GM18507 (cell line): ENCODE data around the gene RENBP.
"Not testable (repeated sequence)": the region's sequence is repeated elsewhere in the genome, so short reads cannot be mapped to it uniquely, and the experiment has no call there.

Experiments
- DNase-seq: peaks from one replicate; pipeline ENCODE4 v3.0.0; 2011; ENCODE audit warnings: low read depth; ENCODE audit not compliant: insufficient read length; ENCODE audit errors: extremely low spot score
- FAIRE-seq: peaks from 2 replicates; lab custom pipeline; 2011; peaks lifted over from hg19 to GRCh38; lab: Jason Lieb, UNC

RENBP gene

DNA sequence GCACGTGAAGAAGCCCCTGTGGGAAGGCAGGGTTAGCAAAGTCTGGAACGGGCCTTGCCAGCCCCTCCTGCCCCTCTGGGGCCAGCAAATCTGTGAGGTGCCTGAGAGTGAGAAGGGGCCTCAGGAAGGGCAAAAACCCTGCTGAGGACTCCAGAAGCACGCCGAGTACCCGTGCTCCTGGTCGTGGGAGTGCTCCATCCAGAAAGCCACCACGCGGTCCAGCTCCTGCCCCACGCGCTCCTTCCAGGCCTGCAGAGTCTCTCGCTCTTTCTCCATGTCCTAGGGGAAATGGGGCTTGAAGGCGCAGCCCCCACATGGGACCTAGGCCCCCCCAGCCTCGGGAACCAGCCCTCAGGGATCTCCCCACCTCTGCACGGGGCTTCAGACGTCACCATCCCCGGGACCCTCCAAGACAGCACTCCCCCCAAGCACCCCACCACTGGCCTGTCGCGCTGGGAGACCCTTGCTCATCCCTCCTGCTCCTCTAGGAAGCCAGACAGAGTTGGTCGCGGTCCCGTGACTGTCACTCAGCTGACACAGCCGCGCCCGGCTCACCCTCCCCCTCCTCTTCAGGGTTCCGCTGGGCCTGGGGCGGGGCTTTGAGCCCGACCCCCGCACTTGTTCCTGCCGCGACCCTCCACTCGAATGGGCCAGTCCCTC lies at the start of gene RENBP:
Gene RENBP, minus strand, starts transcription at position 504 of the 660 bp plus-strand sequence. Its CDS starts 33 bp downstream, at position 471.
- peak; percentile 66 for FAIRE-seq

GRCh38 chrX:153993978-153994377 lies 49.5 kb upstream of the RENBP start:
- DNase-seq (no peak), FAIRE-seq (no peak)

More for the DNA sequence above, at the start of gene RENBP:
- DNase-seq: no peak

DNA sequence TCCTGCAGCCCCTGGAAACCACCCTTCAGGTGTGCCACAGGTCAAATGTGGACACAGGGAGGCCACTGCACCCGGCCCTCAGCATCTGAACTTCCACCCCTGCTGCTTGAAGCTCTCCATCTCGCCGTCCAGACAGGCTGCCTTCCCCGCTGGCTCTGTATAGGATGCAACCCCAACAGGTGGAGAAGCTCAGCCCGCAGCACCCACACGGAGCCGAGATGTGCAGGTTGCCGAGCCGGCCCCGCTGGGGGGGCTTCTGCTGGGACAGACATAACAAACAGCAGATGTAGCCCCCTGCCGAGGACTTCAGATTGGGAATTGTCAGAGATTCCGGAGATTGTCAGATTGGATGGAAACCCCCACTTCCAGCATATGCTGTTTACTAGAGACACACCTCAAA lies 48.6 kb upstream of the RENBP start:
- no peak for FAIRE-seq

GRCh38 chrX:153992180-153992579 lies 47.7 kb upstream of the RENBP start:
- DNase-seq (no peak), FAIRE-seq (no peak)

More for the DNA sequence above, 48.6 kb upstream of the RENBP start:
- no peak for DNase-seq

DNA sequence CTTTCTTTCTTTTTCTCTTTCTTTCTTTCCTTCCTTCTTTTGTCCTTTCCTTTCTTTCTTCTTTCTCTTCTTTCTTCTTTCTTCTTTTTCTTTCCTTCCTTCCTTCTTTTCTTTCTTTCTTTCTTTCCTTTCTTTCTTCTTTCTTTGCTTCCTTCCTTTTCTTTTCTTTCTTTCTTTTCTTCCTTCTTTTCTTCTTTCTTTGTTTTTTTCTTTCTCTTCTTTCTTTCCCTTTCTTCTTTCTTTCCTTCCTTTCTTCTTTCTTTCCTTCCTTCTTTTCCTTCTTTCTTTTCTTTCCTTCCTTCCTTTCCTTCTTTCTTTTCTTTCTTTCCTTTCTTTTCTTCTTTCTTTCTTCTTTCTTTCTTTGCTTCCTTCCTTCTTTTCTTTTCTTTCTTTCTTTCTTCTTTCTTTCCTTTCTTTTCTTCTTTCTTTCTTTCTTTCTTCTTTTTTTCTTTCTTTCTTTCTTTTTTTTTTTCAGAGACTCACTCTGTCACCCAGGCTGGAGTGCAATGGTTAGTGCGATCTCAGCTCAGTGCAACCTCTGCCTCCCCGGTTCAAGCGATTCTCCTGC lies 46.7 kb upstream of the RENBP start:
- no peak for FAIRE-seq
- DNase-seq: no peak

- no peak for DNase-seq
- FAIRE-seq: no peak
Measured at GRCh38 chrX:153989973-153990655, 45.7 kb upstream of the RENBP start.

GRCh38 chrX:153988493-153988892 lies 44.0 kb upstream of the RENBP start:
- DNase-seq (no peak), FAIRE-seq (no peak)

- FAIRE-seq: no peak
Measured at GRCh38 chrX:153984351-153985178, 40.1 kb upstream of the RENBP start.

DNA sequence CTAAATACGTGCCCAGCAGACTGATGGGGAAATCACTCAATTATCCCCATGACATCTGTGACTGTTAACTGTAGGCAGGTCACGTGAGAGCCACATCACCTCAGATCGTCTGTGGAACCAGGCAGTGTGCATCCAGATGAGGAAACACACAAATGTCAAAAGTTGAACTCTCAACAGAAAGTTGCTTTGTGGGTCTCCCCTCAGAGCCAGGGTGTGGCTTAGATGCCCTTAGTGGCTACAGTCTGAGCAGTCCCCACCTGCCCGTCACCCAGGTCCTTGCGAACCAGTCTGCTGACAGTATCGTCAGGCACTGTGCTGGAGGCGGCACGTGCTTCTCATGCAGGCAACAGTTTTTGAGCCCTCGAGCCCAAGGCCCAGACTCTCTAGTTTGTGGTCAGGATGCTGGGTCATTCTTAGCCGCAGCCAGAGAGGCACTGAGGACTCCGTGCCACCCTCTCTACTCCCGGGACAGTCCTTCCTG lies 38.9 kb upstream of the RENBP start:
- no peak for DNase-seq
- peak; percentile 76 for FAIRE-seq

More at GRCh38 chrX:153984351-153985178, 40.1 kb upstream of the RENBP start:
- no peak for DNase-seq

GRCh38 chrX:153981771-153982533 lies 37.5 kb upstream of the RENBP start:
- FAIRE-seq: no peak
- DNase-seq: no peak

GRCh38 chrX:153981231-153981630 lies 36.8 kb upstream of the RENBP start:
- FAIRE-seq (peak; percentile 68), DNase-seq (no peak)

GRCh38 chrX:153980394-153980793 lies 36.0 kb upstream of the RENBP start:
- not testable (repeated sequence) for DNase-seq
- peak; percentile 97 for FAIRE-seq

DNA sequence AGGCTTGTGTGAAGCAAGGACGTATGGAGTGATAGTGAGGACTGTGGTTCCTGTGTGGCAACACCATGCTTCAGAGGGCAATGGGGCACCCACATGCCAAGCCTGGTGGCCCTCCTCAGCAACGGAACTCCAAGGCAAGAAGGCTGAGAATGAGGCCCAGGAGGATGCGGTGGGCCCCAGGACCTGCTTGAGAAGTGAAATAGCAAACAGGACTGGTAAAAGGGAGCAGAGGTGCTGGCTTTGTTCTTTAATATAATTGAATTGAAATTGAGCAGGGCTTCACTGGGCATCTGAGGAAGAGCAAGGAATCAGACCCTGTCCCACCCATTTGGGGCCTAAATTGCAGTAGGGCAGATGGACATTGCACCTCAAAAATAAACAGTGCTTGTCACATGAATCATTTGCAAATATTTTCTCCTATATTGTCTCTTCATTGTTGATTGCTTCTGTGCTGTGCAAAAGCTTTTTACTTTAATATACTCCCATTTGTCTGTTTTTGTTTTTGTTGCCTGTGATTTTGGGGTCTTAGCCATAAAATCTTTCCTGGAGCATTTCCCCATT lies 30.4 kb upstream of the RENBP start:
- FAIRE-seq (peak; percentile 59), DNase-seq (no peak)

DNA sequence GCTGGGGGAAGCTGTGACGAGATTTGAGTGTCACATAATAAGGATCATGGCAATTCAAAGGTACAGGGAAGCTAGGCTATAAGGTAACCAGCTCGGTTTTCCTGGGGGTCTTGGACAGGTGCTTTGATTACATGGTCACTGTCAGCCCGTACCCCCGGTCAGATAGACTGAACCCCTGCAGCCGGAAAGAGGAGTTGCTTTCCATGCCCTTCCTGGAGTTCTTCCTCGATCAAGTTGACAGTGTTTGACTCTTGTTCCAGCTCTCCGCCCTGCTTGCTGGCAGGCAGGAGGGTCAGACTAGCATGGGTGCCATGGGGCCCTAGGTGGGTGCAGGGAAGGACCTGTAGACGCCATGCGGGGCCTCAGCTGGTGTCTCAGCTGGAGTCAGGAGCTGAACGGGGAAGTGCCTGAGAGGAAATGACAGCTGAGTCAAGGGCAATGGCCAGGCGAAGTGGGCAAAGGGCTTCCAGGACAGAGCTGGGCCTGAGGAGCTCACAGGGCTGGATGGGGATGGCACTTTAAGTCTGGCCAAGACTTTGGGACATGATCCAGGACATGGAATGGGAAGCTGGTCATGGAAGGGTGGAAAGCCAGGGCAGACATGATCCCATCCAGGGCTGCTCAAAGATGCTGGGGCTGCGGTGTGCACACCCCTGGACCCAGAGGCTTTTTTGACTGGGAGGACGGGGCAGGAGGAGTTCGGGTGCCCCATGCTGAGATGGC lies 29.7 kb upstream of the RENBP start:
- DNase-seq: no peak
- peak; percentile 48 for FAIRE-seq

DNA sequence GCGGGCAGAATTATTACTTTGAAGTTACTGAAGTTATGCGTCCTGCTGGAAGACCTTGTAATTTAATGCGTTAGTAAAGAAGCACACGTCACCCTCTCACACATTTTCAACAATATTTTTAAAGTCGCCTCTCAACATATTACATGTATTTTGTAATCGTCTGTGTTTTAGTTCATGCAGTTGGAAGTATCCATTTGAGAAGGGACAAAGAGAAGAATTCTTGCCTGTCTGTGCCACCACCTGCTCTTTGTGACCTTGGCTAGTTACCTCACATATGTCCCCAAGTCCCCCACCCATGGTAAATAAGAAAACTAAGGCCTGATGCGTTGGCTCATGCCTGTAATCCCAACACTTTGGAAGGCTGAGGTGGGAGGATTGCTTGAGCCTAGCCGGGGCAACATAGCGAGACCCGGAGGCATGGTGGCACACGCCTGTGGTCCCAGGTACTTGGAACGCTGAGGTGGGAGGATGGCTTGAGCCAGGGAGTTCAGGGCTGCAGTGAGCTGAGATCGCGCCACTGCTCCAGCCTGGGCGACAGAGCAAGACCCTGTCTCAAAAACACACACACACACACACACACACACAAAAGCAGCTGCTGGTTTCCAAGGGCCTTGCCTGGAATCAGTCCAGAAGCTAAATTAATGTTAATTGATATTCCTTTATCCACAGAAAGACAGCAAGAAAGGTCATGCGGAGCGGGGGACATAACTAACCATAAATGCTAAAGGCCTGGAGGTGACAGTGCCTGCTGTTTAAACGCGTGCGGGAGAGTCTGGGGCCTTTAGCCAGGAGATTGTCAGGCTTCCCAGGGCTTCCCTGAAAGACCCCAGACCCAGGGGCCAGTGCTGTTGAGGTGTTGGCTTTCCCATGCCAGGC lies 28.9 kb upstream of the RENBP start:
- DNase-seq (no peak), FAIRE-seq (no peak)

DNA sequence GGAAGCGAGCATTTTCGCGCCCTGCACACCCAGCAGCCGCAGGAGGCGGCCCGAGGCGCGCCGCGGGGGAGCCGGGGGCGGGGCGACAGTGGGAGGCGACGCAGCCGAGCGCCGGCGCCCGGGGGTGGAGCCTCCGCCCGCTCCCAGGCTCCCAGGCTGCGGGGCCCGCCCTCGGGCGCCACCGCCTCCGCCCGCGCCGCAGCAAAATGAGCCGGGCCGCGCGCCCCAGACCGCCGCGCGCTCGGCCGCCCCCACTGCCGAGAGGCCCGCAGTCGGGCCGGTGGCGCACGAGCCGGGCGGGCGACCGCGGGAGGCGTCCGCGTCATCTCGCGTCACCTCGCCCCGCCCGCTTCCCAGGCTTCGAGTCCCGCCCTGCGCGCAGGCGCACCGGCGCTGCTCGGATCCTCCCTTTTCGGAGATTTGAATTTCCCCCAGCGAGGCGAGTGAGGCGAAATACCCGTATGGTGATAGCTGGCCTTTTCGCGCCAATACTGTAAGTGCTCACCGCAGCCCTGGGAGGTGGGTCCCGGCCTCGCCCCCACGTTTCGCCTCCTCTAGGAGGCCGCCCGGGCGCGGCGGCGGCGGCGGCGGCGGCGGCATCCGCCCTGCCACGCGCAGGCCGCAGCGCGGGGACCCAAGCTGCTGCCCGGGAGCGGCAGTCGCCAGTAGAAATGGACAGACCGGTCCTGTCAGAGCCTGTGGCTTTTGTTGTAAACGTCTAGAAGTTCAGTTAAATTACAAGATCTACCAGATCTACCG lies 28.1 kb upstream of the RENBP start, which contains the start of gene TMEM187:
Gene TMEM187, plus strand, starts transcription at position 387 of the 759 bp plus-strand sequence. CDS start 9,309 bp downstream, outside the sequence.
- no peak for FAIRE-seq

More for the DNA sequence above, 28.1 kb upstream of the RENBP start, which contains the start of gene TMEM187:
- peak; percentile 69 for DNase-seq
